A673 (cell line): ENCODE measurements around the gene LPAR2. TPM values are rescaled to one million over a fixed set of nuclear protein-coding genes. Genes with fewer than 3 reads are reported as not detected.

ENCODE experiments used
- BruUV-seq: library from RNA; stranded (reverse); fragments of 400-500 nt; replicated peaks from 2 replicates; lab custom pipeline; 2021; lab: Mats Ljungman, UMichigan
- CTCF ChIA-PET: fragments of 300-600 bp; sonication (Branson Sonifier 250); formaldehyde crosslinking; loops from one replicate; lab custom pipeline; 2022; ENCODE audit warnings: antibody characterized with exemption; lab: Charles Lee
- POLR2A ChIA-PET: fragments of 300-600 bp; sonication (Branson Sonifier 250); formaldehyde crosslinking; loops from one replicate; lab custom pipeline; 2022; ENCODE audit warnings: antibody characterized with exemption; ENCODE audit not compliant: low non-redundant PET; lab: Charles Lee
- DNase-seq: peaks from one replicate; pipeline ENCODE4 v3.0.0-alpha.2; 2015; ENCODE audit warnings: low spot score
- H3K27ac ChIP-seq: fragments of 200-600 bp; sonication (generic); 2 replicates; pipeline ENCODE4 v1.5.1; 2016; ENCODE audit warnings: mixed run types, low read depth, mild to moderate bottlenecking, mixed read lengths, antibody characterized with exemption, low read length; ENCODE audit not compliant: poor library complexity, severe bottlenecking
- H3K27me3 ChIP-seq: fragments of 200-600 bp; sonication (generic); replicated peaks from 2 replicates; pipeline ENCODE4 v1.6.1; 2017; ENCODE audit warnings: mixed run types, low read depth, mild to moderate bottlenecking, mixed read lengths, antibody characterized with exemption, low read length; ENCODE audit not compliant: insufficient read depth, poor library complexity
- H3K36me3 ChIP-seq: fragments of 200-600 bp; sonication (generic); 2 replicates; pipeline ENCODE4 v1.6.1; 2016; ENCODE audit warnings: mixed run types, mild to moderate bottlenecking, mixed read lengths, antibody characterized with exemption, low read length; ENCODE audit not compliant: insufficient read depth, poor library complexity, severe bottlenecking
- H3K4me1 ChIP-seq: fragments of 200-600 bp; sonication (generic); 2 replicates; pipeline ENCODE4 v1.6.1; 2017; ENCODE audit warnings: mixed run types, mild to moderate bottlenecking, mixed read lengths, antibody characterized with exemption, low read length; ENCODE audit not compliant: insufficient read depth, poor library complexity, severe bottlenecking
- H3K4me3 ChIP-seq: fragments of 200-600 bp; sonication (generic); 2 replicates; pipeline ENCODE4 v1.5.1; 2016; ENCODE audit warnings: low read depth, mixed run types, mild to moderate bottlenecking, mixed read lengths, low read length; ENCODE audit not compliant: poor library complexity, severe bottlenecking
- H3K9me3 ChIP-seq: fragments of 200-600 bp; sonication (generic); 2 replicates; pipeline ENCODE4 v1.6.1; 2016; ENCODE audit warnings: mixed run types, low read depth, mild to moderate bottlenecking, mixed read lengths, antibody characterized with exemption, low read length; ENCODE audit not compliant: poor library complexity, severe bottlenecking
- EZH2 ChIP-seq: fragments of 200-600 bp; sonication (generic); IDR thresholded peaks from 2 replicates; pipeline ENCODE4 v1.6.1; 2017; ENCODE audit warnings: borderline replicate concordance, low read depth, mild to moderate bottlenecking, mixed read lengths, antibody characterized with exemption, low read length; ENCODE audit not compliant: poor library complexity, severe bottlenecking
- intact Hi-C: fragments of 100-400 bp; cut with micrococcal nuclease; formaldehyde crosslinking; loops from one replicate; pipeline ENCODE4 v1.10.0; 2022; ENCODE audit not compliant: unreplicated experiment
- total RNA-seq: library from RNA; stranded (reverse); gene quantifications from 2 replicates; pipeline ENCODE4 v1.2.3, GENCODE V29; 2021
- TF ChIP-seq, protein P1 (sequence below): fragments of 300-800, 200-600 bp; sonication (generic); conservative IDR thresholded peaks from 2 replicates; pipeline ENCODE4 v1.5.1; 2017; ENCODE audit warnings: low read depth, mild to moderate bottlenecking, antibody characterized with exemption, low read length, moderate library complexity, mixed read lengths

The LPAR2 gene
- total RNA-seq, 1 experiment from 2014 or later, result 17.2 TPM

DNA sequence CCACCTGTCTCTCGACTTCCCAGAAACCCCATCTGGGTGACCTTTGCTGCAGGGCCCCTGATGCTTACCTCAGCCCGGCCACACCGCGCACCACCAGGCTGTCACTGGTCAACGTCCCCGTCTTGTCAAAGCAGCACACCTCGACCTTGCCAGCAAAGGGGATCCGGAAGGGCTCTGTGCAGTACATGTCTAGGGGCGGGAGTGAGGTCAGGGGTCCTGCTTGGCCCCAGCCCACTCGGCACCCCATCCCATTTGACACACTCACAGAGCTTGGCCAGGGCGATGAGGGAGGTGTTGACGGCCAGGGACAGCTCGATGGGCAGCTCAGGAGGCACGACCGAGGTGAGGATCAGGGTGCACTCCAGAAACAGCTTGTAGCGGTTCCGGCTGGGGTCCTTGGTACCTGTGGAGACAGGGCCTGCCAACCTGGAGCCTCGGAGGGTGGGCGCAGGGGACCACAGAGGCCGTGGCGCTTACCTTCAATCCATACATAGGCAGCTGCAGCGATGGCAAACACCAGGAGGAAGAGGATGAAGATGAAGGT is 27.1 kb upstream of the LPAR2 start:
- Histone ChIP-seq H3K4me3 (no peak overlapping the region), H3K27me3 (no peaks in the 10 kb centered on the region), H3K4me1 (no peaks in the 10 kb centered on the region), H3K9me3 (no peaks in the 10 kb centered on the region), H3K27ac (no peak overlapping the region), H3K36me3 (peaks cover 82% of the 10 kb centered on the region)
- DNase-seq, result no peak
- intact Hi-C loops, result no loop called here
- CTCF ChIA-PET, result no interaction called here
- POLR2A ChIA-PET, result no interaction called here
- TF ChIP-seq EZH2, result no peak
- TF ChIP-seq, protein P1, sequence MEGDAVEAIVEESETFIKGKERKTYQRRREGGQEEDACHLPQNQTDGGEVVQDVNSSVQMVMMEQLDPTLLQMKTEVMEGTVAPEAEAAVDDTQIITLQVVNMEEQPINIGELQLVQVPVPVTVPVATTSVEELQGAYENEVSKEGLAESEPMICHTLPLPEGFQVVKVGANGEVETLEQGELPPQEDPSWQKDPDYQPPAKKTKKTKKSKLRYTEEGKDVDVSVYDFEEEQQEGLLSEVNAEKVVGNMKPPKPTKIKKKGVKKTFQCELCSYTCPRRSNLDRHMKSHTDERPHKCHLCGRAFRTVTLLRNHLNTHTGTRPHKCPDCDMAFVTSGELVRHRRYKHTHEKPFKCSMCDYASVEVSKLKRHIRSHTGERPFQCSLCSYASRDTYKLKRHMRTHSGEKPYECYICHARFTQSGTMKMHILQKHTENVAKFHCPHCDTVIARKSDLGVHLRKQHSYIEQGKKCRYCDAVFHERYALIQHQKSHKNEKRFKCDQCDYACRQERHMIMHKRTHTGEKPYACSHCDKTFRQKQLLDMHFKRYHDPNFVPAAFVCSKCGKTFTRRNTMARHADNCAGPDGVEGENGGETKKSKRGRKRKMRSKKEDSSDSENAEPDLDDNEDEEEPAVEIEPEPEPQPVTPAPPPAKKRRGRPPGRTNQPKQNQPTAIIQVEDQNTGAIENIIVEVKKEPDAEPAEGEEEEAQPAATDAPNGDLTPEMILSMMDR, result no peak
- no TSS peak for BruUV-seq

- H3K4me1 ChIP-seq, result no peaks in the 10 kb centered on the region
- TF ChIP-seq, protein P1, result no peak
- DNase-seq, result no peak
- no peak overlapping the region for H3K4me3 ChIP-seq
- H3K36me3 ChIP-seq, result peaks cover 80% of the 10 kb centered on the region
- H3K27me3 ChIP-seq, result no peaks in the 10 kb centered on the region
- ChIA-PET POLR2A (no interaction called here), CTCF (no interaction called here)
- H3K27ac ChIP-seq, result no peak overlapping the region
- intact Hi-C loops, result no loop called here
- BruUV-seq, result no TSS peak
- H3K9me3 ChIP-seq, result no peaks in the 10 kb centered on the region
Measured at GRCh38 chr19:19654441-19654840, 26.4 kb upstream of the LPAR2 start.

- no TSS peak for BruUV-seq
- no peak for DNase-seq
- no peak overlapping the region for H3K4me3 ChIP-seq
- H3K36me3 ChIP-seq, result peaks cover 78% of the 10 kb centered on the region
- ChIA-PET CTCF (no interaction called here), POLR2A (no interaction called here)
- no peak overlapping the region for H3K27ac ChIP-seq
- no peaks in the 10 kb centered on the region for H3K9me3 ChIP-seq
- intact Hi-C loops, result no loop called here
- H3K4me1 ChIP-seq, result no peaks in the 10 kb centered on the region
- no peaks in the 10 kb centered on the region for H3K27me3 ChIP-seq
- TF ChIP-seq EZH2, result no peak
- TF ChIP-seq, protein P1, result no peak
Measured at GRCh38 chr19:19653597-19654147, 25.7 kb upstream of the LPAR2 start.
